COLO668 (cell line): ENCODE results near the gene CHN1.

ENCODE experiments used
- DNase-seq: peaks from one replicate; lab custom pipeline; 2025; ENCODE audit not compliant: unreplicated experiment; lab: John Stamatoyannopoulos, UW

CHN1 gene

GRCh38 chr2:174974131-174974530 is 31.1 kb downstream of the CHN1 start:
- DNase-seq, result no peak

- no peak for DNase-seq
Measured at GRCh38 chr2:174972924-174973323, 32.3 kb downstream of the CHN1 start.

DNA sequence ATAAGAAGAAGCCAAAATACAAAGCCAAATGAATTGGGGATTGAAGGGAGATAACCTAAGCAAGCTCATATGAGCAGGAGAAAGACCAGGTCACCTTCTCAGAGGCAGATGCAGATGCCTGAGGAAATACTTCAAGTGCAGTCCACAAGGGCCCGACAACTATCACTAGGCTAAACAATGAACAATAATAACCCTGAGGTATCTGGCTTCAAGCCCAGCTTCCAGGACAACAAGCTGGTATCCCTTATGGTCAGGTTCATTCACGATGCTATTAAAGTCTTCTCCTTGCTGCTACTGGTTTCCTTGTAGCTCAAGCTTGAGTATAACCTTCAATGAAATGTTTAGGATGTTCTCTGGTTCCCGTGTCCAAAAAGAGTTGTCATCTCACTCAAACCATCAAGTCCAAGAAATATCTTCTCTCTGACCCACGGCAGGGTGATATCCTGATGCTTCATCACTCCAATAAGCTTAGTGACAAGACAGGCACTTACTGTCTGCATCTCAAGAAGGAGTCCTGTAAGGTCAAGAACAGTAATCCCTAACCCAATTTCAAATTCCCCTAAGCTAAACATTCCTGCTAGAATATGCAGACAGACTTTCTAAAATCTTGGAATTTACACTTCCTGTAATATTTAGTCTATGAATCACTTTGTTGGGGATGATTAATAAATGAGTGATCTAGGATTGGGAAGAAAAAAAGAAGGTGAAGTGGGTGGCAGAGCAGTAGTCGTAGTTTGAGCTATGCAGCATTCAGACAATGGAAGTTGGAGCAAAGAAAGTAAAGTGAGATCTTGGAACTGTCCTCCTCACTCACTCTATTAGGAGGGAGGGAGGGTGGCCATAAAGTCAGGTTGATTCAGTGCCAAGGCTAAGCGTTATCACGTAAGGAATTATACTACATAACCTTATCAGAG is 33.1 kb downstream of the CHN1 start:
- DNase-seq, result peak; percentile 36

DNA sequence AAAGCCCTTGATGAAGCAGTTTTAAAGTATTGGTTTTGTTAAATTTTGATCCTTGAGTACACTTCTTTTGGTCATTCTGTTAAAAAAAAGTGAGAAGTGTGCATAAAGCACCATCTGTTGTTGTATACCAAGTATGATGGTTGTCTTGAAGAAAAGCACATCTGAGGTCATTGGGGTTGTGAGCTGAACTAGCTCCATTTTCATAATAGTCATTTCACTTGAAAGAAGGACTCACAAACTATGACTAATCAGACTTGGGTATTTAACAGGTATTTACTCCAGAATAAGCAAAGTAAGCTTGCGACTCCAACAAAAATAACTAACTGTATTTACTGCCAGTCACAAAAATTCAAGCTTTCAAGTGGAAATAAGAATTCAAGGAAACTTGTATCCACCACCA is 35.1 kb downstream of the CHN1 start:
- no peak for DNase-seq

GRCh38 chr2:174969091-174969734 is 36.0 kb downstream of the CHN1 start:
- no peak for DNase-seq

DNA sequence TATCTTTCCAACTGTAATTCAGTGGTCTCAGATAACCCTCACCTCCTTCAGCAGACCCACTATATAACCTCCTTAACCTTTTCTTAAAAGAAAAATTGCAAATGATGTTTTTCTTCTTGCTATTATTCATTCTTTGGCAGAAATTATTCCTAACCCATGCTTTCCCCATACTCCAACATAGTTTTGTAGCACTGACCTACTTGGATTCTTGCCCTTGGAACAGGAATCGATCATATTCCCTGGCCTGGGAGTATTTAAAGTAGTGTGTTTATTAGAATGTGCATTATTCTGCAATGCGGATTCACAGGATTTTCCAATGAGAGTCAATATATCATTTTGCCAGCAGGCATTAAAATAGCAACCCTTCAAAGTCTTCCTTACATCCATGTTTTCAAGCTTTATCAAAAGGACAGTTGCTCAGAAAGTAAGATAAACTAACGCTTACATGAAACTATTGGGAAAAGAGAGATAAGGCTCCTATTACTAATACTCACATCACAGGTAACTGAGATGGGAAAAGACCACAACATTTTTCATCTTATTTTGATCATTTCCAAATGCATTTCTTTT is 37.4 kb downstream of the CHN1 start:
- DNase-seq, result no peak

DNA sequence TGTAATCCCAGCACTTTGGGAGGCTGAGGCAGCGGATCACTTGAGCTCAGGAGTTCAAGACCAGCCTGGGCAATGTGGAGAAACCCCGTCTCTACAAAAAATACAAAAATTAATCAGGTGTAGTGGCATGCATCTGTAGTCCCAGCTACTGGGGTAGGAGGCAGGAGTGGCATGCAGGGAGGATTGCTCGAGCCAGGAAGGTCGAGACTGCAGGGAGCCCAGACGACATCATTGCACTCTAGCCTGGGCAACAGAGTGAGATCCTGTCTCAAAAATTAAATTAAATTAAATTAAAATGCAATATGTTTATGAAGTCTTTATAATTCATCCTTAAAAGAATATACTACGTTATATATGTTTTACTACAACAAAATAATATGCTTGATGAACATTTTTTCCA is 38.1 kb downstream of the CHN1 start:
- no peak for DNase-seq

DNA sequence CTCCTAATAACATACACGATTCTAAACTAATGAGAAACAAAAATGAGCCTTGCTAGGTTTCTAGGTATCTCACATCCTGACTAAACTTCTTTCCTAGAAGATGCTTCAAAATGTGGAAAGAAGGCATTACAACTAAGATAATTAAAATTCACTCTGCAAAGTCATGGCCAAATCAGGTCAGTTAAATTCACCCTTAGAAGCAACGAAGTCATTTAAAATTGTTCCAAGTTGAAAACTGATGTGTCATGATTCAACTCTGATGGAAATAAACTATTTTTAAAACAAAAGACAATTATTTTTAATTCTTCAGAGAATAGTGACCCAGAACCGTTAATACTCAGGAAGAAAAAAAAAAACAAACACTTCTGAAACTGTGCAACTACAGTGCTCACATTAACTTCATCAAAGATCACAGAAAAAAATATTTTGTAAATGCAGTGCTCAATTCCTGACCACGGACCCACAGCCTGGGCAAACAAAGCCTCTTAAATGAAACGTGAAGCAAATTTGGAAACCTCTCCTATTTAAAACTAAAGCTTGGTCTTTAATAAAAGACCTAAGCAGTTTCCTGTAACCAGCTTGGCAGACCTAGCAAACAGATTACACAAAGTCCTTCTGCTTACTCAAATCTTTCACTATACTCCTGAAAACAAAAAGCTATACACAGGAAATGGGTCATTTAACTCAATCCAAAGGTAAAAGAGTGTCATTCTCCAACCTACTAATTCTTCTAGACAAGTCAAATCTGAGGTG is 39.0 kb downstream of the CHN1 start:
- DNase-seq, result no peak

DNA sequence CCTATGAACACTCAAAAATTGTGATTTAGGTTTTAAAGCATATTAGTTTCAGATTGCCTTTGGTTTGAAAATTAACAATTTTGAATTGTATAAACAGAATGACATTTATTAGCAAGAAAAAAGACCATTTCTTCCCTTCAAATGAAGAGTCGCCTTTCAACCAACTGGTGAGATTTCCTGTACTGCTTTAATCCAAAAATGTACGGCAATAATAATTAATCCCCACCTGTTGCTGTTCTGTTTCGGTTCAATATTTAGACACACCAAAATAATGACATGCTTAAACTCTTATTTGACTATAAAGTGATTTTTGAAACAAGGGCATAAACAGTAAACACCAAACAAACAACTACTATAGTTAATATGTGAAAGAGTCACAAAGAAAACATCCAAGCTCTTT is 39.6 kb downstream of the CHN1 start:
- DNase-seq, result no peak

- no peak for DNase-seq
Measured at GRCh38 chr2:174964404-174964803, 40.8 kb downstream of the CHN1 start.

DNA sequence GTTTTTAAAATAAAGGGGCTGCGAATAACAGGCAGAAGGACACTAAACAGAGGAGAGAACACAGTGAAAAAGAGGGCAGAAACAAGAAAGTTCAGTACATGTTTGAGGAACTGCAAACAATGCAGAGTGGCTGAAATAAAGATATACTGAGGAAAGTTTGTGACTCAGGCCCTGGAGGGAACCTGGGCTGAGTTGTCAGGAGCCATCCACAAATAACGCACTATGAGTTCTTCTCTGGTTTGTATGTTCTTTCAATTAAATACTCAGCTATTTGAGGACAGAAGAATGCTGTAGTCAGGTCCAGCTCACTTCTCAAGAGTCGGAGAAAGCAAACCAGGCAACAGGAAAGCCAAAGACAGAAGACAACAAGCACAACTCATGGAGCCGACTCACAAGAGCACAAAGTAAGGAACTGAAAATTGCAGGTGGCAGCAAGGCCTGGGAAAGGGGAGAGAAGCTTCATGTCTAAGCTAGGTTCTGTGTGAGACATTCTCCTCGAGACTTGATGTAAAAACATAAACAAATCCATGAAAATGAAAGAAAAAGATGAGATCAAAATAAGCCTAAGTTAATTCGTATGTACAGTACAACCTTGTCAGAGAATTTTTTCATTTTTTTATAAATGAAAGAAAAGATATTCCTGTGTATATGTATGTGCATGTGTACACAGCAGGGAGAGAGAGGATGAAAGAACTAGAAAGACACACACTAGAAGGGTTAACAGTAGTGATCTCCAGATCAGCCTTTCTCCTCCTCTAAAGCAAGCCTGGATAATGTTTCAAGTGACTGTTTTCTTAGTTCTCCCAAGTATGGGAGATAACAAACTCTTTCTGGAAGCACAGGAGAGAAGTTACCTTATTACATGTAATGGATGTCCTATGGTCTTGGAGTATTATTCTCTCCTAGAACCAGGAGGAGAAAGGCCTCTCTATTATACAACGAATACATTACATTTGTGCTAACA is 41.5 kb downstream of the CHN1 start:
- no peak for DNase-seq

DNA sequence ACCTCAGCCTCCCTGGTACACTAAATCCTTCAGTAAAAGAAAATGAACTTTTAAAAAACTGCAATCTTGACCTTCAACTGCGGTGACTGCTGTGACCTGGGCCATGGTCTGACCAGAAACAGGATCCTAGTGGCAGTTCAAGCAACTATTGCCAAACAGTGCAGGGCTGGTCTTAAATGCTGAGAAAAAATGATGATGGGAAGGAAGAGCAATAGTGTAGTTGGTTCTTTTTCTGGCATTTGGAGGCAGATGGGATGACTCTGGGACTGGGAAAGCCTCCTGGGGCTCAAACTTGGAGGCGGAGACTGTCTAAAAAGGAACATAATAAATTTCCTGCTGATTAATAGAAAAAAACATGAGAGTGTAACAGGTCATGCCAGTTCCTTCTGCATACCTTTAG is 45.4 kb downstream of the CHN1 start:
- no peak for DNase-seq

DNA sequence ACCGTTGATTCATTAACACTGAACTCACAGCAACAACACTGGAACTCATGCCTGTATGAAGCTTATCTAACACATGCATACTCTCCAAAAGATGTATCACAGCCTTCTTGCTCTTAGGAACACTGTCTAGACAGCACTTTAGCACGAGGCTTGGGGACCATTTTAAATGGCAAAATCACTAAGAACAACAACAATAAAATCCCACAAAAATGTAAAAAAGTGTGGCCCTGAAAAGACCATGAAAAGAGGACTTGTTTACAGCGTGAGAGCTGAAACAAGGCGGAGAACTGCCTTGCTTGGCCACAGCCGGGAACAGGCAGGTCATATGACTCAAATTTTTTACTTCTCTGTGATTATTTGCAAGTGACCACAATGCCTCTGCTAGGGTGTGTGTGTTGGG is 48.1 kb downstream of the CHN1 start:
- no peak for DNase-seq

DNA sequence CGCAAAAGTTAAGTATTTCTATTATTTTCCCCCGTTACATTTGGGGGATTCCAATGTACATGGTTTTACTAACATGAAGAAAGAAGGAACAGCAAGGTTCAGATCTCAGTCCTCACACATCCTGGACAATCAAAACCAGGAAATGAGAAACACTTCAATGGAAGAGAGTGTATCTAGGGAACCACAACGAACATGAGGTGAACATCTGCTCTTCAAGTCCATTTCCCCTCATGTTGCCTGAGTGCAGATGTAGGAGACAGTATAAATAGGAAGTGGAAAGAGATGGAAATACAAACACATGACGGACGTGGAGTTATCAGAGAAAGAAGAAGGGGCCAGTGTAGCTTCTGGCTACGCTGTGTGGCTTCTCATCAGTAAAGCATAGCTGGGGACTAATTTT is 52.6 kb downstream of the CHN1 start:
- peak; percentile 35 for DNase-seq

GRCh38 chr2:174951745-174952144 is 53.4 kb downstream of the CHN1 start:
- DNase-seq, result no peak

DNA sequence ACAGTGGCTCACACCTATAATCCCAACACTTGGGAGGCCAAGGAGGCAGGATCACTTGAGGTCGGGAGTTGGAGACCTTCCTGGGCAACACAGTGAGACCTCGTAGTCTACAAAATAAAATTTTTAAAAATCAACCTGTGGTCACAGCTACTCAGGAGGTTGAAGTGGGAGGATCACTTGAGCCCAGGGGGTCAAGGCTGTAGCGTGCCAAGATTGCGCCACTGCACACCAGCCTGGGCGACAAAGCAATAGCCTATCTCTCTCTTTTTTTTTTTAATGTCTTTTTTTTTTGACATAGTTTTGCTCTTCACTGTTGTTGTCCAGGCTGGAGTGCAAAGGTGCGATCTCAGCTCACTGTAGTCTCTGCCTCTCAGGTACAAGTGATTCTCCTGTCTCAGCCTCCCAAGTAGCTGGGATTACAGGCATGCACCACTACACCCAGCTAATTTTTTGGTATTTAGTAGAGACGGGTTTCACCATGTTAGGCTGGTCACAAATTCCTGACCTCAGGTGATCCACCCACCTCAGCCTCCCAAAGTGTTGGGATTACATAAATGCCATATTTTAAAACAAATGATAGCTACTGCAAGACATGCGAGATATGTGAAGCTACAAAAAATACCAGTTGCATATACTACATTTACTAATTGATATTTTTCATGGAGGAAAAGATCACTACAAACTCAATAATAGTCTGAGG is 55.0 kb downstream of the CHN1 start:
- DNase-seq, result no peak

- DNase-seq, result no peak
Measured at GRCh38 chr2:174945601-174946260, 59.5 kb downstream of the CHN1 start.

DNA sequence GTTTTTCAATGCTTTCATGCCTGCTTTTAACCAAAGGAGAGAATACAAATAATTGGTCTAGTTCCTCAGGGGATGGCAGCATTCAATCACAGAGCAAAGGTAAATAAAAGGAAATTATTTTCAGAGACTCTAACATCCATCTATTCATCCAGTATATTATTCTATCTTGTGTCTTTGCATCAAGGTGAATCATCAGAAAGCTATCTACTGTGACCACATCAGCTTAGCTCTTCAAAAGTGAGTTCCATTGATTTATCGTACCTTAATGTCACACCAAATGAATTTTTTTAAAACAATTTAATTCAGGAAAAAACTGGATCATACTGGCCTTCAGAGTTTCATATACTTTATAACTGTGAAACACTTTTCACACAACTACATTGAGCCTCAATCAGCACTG is 66.1 kb downstream of the CHN1 start:
- no peak for DNase-seq

GRCh38 chr2:174931724-174932123 is 73.5 kb downstream of the CHN1 start:
- DNase-seq, result no peak
